ENCODE measurements around the gene CAD. TPM values are rescaled to one million over a fixed set of nuclear protein-coding genes. Genes with fewer than 3 reads are reported as not detected.

Gene CAD
- total and polyA plus RNA-seq, 2 of the 4 experiments (the other 2 are of a cell fraction) = 12.9 to 38.7 TPM

DNA sequence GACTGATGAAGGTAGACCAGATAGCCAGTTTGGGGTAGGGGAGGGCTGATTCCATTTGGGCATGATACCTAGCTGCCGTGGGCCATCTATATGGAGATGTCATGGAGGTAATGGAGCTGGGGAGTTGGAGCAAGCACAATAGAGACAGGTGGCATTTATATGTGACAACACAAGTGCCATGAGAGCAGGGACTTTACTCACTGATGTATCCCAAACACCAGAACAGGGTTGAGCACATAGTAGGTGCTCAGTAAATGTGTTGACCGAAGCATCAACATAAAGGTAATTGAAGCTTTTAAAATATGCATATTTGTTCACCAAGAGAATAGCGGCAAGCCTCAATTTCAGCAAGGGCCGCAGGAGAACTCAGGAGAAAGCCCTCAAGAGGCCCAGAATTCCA lies 30.7 kb downstream of the CAD start:
- in situ Hi-C loops (cut with MboI; ENCODE audit: low sequenced_read_pairs) = no loop called here
- TF ChIP-seq SMC3 (IDR thresholded peaks at IDR 0.05; ENCODE audit: low read depth, low read length) (no peak), FOS (IDR thresholded peaks at IDR 0.05; ENCODE audit: low read depth, low read length) (no peak), CEBPB (IDR thresholded peaks at IDR 0.05; ENCODE audit: low read depth, low read length) (no peak), RAD21 (IDR thresholded peaks at IDR 0.05; ENCODE audit: low read length) (no peak), NFE2L2 (IDR thresholded peaks at IDR 0.05; ENCODE audit: low read depth, low read length) (no peak), MXI1 (IDR thresholded peaks at IDR 0.05; ENCODE audit: borderline replicate concordance, low read depth, low read length) (no peak), MAZ (IDR thresholded peaks at IDR 0.05; ENCODE audit: borderline replicate concordance, low read depth, low read length) (no peak), MAFK (IDR thresholded peaks at IDR 0.05; ENCODE audit: low read depth, low read length) (no peak), BHLHE40 (IDR thresholded peaks at IDR 0.05; ENCODE audit: low read depth, low read length) (no peak), ELK1 (IDR thresholded peaks at IDR 0.05; ENCODE audit: borderline replicate concordance, low read depth, low read length) (no peak), CTCF (conservative IDR thresholded peaks at IDR 0.05; ENCODE audit: low read depth, low read length) (no peak), CHD1 (IDR thresholded peaks at IDR 0.05; ENCODE audit: low read depth, low read length) (no peak), RCOR1 (IDR thresholded peaks at IDR 0.05; ENCODE audit: insufficient replicate concordance, low read length) (no peak), RFX5 (IDR thresholded peaks at IDR 0.05; ENCODE audit: low read depth, low read length) (no peak), POLR2A (IDR thresholded peaks at IDR 0.05; ENCODE audit: low read depth, low read length) (no peak)
- TF ChIP-seq, protein P1, sequence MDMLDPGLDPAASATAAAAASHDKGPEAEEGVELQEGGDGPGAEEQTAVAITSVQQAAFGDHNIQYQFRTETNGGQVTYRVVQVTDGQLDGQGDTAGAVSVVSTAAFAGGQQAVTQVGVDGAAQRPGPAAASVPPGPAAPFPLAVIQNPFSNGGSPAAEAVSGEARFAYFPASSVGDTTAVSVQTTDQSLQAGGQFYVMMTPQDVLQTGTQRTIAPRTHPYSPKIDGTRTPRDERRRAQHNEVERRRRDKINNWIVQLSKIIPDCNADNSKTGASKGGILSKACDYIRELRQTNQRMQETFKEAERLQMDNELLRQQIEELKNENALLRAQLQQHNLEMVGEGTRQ (IDR thresholded peaks at IDR 0.05; ENCODE audit: low read depth, low read length) = no peak
- POLR2A ChIA-PET (ENCODE audit: unreplicated experiment) = no interaction called here

More for the DNA sequence above, 30.7 kb downstream of the CAD start:
- H3K4me1 ChIP-seq (ENCODE audit: control insufficient read depth, insufficient read depth, low read length) = no peaks in the 10 kb centered on the region
- H2AK9ac ChIP-seq (replicated peaks; ENCODE audit: low read depth, low read length, poor library complexity) = no peak overlapping the region
- dilution Hi-C loops (cut with HindIII; ENCODE audit: low sequenced_read_pairs, unreplicated experiment) = no loop called here
- H3K79me1 ChIP-seq (ENCODE audit: low read depth in 1 of 2, low read length in 2 of 2) = no peaks in the 10 kb centered on the region
- CTCF ChIA-PET = interaction anchor here (1.7 kb wide), 1 partner anchor 32 kb away, joined by 5 read pairs; no protein-coding TSS in a partner anchor
- peaks cover 9% of the 10 kb centered on the region for H3K27me3 ChIP-seq (ENCODE audit: control insufficient read depth, insufficient read depth, low read length)
- no peak overlapping the region for H3K27ac ChIP-seq (ENCODE audit: insufficient read depth, low read length)
- no peak overlapping the region for H3K4me2 ChIP-seq (ENCODE audit: low read depth, low read length)
- H2BK20ac ChIP-seq (ENCODE audit: low read depth, low read length) = no peak overlapping the region
- intact Hi-C loops (cut with micrococcal nuclease) = no loop called here
- H3K4me3 ChIP-seq (ENCODE audit: insufficient read depth, low read depth, low read length) = no peak overlapping the region
- H2AK5ac ChIP-seq (ENCODE audit: low read depth, low read length) = no peak overlapping the region
- no peak overlapping the region for H4K5ac ChIP-seq (ENCODE audit: low read depth, low read length)
- H3K9me3 ChIP-seq (ENCODE audit: control insufficient read depth, insufficient read depth, low read length) = no peaks in the 10 kb centered on the region
- no peak overlapping the region for H3K9ac ChIP-seq (ENCODE audit: low read depth, low read length)
- no peaks in the 10 kb centered on the region for H3K9me1 ChIP-seq (ENCODE audit: insufficient read depth, low read length)
- H2AFZ ChIP-seq (replicated peaks; ENCODE audit: low read length, poor library complexity) = no peak overlapping the region
- BruUV-seq (replicated peaks) = no TSS peak
- no peak overlapping the region for H4K8ac ChIP-seq (ENCODE audit: low read depth in 2 of 2, low read length in 2 of 2)
- 76% methylated on average over 3 of the region's 4 CpGs; no CpG with 5 or more reads in 1 of the 2 experiments for WGBS, 2 experiments (ENCODE audit: extremely low coverage in 2 of 2, insufficient read length in 1 of 2)
- H3K56ac ChIP-seq (ENCODE audit: extremely low read depth, insufficient read depth, low read length) = no peak overlapping the region
- no peak overlapping the region for H2BK15ac ChIP-seq (ENCODE audit: low read depth, low read length)
- DNase-seq = no peak
- no peak overlapping the region for H2BK120ac ChIP-seq (ENCODE audit: low read depth, low read length)
- H4K20me1 ChIP-seq (ENCODE audit: insufficient read depth, low read length) = no peaks in the 10 kb centered on the region
- H3K4ac ChIP-seq (ENCODE audit: low read depth, low read length) = no peak overlapping the region
- no peak overlapping the region for H2BK5ac ChIP-seq (ENCODE audit: low read depth, low read length, poor library complexity, severe bottlenecking)
- no peak for ATAC-seq (ENCODE audit: low read depth)
- H3K14ac ChIP-seq (replicated peaks; ENCODE audit: low read depth, low read length) = no peak overlapping the region
- H3K18ac ChIP-seq (ENCODE audit: low read depth, low read length) = no peak overlapping the region
- H4K91ac ChIP-seq (ENCODE audit: insufficient read depth, low read depth, low read length) = no peak overlapping the region
- H3K23ac ChIP-seq (ENCODE audit: low read depth, low read length) = no peak overlapping the region
- H3K36me3 ChIP-seq (ENCODE audit: control insufficient read depth, insufficient read depth, low read length) = peaks cover 16% of the 10 kb centered on the region

All from IMR-90 (cell line).